NCI-H774 (cell line): ENCODE measurements around the gene GCAT.

Experiments
- DNase-seq: peaks from one replicate; lab custom pipeline; 2025; lab: John Stamatoyannopoulos, UW

The GCAT gene

GRCh38 chr22:37843741-37844089 lies 36.0 kb downstream of the GCAT start:
- DNase-seq: no peak

GRCh38 chr22:37844904-37845329 lies 37.2 kb downstream of the GCAT start:
- DNase-seq: no peak

GRCh38 chr22:37846433-37846832 lies 38.7 kb downstream of the GCAT start:
- DNase-seq: no peak

DNA sequence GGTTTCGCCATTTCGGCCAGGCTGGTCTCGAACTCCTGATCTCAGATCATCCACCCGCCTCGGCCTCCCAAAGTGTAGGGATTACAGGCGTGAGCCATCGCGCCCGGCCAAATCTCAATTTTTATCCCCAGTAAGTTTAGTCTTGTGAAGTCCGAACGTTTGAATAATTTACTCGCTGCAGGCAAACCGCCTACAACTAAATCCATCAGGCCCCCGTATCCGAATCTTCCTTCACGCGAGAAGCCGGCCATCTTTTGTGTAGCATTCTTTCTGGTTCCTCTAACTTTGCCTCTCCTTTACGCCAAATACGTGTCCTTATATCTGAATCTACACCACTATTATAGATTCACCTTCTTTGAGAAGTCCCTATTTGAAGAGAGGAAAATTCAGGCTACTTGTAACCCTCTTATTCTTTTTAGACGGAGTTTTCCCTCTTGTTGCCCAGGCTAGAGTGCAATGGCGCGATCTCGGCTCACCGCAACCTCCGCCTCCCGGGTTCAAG lies 40.9 kb downstream of the GCAT start:
- no peak for DNase-seq

DNA sequence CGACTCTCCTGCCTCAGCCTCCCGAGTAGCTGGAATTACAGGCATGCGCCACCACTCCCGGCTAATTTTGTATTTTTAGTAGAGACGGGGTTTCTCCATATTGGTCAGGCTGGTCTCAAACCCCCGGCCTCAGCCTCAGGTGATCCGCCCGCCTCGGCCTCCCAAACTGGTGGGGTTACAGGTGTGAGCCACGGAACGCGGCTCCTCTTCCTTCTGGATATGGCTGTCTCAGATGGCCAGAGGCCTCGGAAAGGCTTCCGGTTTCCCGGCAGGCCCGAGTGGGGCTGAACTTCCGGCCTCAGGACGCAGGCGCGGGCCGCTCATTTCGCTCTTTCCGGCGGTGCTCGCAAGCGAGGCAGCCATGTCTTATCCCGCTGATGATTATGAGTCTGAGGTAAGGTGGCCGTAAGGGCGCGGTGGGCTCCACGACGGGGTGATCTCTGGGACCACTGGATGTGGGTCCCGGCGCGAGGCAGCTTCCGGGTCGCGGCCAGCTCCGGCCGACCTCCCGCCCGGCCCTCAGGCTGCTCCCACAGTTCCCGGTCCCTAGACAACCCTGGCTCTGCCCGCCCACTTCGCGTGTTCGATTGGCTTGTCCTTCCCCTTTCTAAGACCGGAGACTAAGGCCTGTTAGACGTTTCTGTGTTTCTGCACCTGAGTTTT lies 41.5 kb downstream of the GCAT start, which contains the start of gene EIF3L:
EIF3L (plus strand) TSS at position 331 of the 663 bp plus-strand sequence; CDS start at position 362, 31 bp downstream.
- peak; percentile 82 for DNase-seq

DNA sequence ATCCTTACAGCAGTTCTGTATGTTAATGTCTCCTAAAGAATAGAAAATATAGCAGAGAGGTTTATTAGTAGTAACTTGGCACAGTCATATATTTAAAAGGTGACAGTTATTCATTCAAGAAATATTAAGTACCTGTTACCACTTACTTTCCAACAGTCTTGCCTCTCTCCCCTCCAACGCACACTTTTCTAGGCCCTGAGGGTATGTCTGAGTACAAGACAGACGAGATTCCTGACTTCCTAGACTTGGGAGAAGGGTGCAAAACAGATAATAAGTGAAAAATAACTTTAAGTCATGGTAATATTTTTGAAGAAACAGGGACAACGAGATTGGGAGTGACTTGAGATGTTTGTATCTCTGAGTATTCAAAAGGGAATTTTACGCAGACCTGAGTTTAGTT lies 43.1 kb downstream of the GCAT start:
- no peak for DNase-seq

DNA sequence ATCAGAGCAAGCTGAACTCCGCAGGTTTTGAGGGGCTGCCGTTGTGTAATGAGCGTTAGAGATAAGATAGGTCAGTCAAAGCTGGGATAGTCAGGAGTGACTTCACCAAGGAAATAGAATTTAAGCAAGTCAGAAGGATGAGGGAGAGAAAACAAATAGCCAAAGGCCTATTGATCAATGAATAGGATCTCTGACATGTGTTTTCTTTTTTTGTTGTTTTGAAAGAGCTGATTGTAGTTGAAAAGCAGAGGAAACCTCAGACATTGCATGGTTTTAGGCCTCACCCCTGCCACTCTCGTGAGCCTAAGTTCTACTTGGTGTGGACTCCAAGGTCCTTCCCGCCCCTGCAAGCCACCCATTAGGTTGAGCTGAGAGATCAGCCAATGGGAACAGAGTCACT lies 44.7 kb downstream of the GCAT start:
- no peak for DNase-seq

- DNase-seq: no peak
Measured at GRCh38 chr22:37854946-37855345, 47.2 kb downstream of the GCAT start.

DNA sequence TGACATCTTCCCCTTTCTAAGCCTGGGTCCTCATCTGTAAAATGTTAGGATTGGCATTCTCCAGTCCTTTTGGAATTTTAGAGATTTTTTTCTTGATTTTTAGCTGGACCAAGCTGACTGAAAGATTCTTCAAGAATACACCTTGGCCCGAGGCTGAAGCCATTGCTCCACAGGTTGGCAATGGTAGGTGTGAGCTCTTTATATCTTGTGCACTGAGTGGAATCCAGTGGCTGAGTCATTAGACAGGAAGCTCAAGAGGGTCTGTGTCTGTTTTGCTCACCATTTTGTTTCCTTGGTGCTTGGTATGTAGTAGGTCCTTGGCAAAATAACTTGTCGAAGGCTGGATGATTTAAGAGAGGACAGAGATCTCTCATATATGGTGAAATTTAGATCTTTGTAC lies 47.7 kb downstream of the GCAT start:
- DNase-seq: no peak

- no peak for DNase-seq
Measured at GRCh38 chr22:37860796-37861421, 53.2 kb downstream of the GCAT start.

DNA sequence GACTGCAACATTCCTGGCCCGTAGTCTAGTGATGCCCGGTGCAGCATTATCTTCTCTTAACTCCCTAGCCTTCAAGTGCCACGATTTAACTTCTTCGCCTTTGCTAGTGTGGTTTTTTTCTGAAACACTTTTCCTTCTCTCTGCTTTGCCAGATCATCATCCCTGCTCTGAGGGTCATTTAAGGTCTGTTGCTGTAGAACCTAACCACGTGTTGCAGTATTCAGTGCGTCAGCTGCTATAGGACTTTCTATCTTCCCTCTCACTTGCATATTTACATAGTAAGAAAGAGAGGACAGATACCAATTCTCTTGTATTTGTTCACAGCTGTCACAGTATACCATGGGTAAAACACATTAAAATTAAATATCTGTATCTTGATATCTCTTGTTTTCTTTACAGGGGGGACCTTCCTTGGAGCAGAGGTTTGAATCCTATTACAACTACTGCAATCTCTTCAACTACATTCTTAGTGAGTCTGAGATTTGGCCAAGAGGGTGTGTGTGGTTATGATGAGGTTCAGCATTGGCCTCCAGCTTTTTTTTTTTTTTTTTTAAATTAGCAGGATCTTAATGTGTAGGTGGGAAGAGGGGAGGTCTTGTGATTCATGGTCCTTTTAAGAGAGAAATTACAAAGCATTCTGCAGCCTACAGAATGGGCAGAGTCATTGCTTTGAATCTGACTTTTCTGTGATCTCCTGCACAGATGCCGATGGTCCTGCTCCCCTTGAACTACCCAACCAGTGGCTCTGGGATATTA lies 55.0 kb downstream of the GCAT start:
- no peak for DNase-seq

GRCh38 chr22:37865510-37865909 lies 57.8 kb downstream of the GCAT start:
- no peak for DNase-seq
